Spleen (tissue), 11 donors: ENCODE data around the gene LGALS3. TPM values are rescaled to one million over a fixed set of nuclear protein-coding genes. Genes with fewer than 3 reads are reported as not detected.
A peak's percentile ranks its signal among the peaks of the same experiment; 100 is the strongest.

Experiments used
- DNase-seq: peaks from one replicate; pipeline ENCODE4 v3.0.0-alpha.2; 2020
- H3K27ac ChIP-seq, 8 donors: fragments of 200-600 bp; sonication (generic) in 7 of 8; 1 replicate in 4 of 8; 2 replicates in 4 of 8; pipeline versions ENCODE4 v1.5.0 to v1.8.0; 2016 to 2021; ENCODE audit warnings: inconsistent platforms in 4 of 8, mild to moderate bottlenecking in 4 of 8, moderate library complexity in 1 of 8
- H3K27me3 ChIP-seq, 7 donors: fragments of 200-600 bp; sonication (generic) in 6 of 7; replicated peaks in 1 of 7; 1 replicate in 4 of 7; 2 replicates in 3 of 7; pipeline versions ENCODE4 v1.5.0 to v1.8.0; 2016 to 2021; ENCODE audit warnings: inconsistent platforms in 3 of 7, mild to moderate bottlenecking in 1 of 7
- H3K36me3 ChIP-seq, 6 donors: fragments of 200-600 bp; sonication (generic) in 5 of 6; 1 replicate in 4 of 6; 2 replicates in 2 of 6; pipeline versions ENCODE4 v1.5.0 to v1.8.0; 2016 to 2021; ENCODE audit warnings: inconsistent platforms in 2 of 6
- H3K4me1 ChIP-seq, 6 donors: fragments of 200-600 bp; sonication (generic) in 5 of 6; 1 replicate in 3 of 6; 2 replicates in 3 of 6; pipeline versions ENCODE4 v1.5.0 to v1.8.0; 2016 to 2021; ENCODE audit warnings: inconsistent platforms in 3 of 6
- H3K4me3 ChIP-seq, 8 donors: fragments of 200-600 bp; sonication (generic) in 7 of 8; 1 replicate in 4 of 8; 2 replicates in 4 of 8; pipeline versions ENCODE4 v1.5.0 to v1.8.0; 2016 to 2021; ENCODE audit warnings: inconsistent platforms in 4 of 8, mild to moderate bottlenecking in 4 of 8, moderate library complexity in 2 of 8
- H3K9me3 ChIP-seq, 8 donors: fragments of 200-600 bp; sonication (generic) in 7 of 8; 1 replicate in 4 of 8; 2 replicates in 4 of 8; pipeline versions ENCODE4 v1.5.0 to v1.8.0; 2016 to 2021; ENCODE audit warnings: inconsistent platforms in 4 of 8
- CTCF ChIP-seq, 11 experiments: fragments of 200-600 bp in 7 of 11; fragments of 450-650 bp in 4 of 11; sonication (generic) in 4 of 11; IDR thresholded peaks in 8 of 11; conservative IDR thresholded peaks in 3 of 11; 1 replicate in 7 of 11; 2 replicates in 4 of 11; pipeline versions ENCODE4 v1.4.0 to v1.8.0; 2016 to 2021; ENCODE audit warnings: antibody characterized with exemption in 11 of 11, inconsistent platforms in 4 of 11, mild to moderate bottlenecking in 1 of 11
- POLR2A ChIP-seq, 3 donors: fragments of 450-650 bp; IDR thresholded peaks; one replicate each; pipeline ENCODE4 v1.5.1; 2017; ENCODE audit warnings: antibody characterized with exemption in 3 of 3, mild to moderate bottlenecking in 1 of 3
- POLR2AphosphoS5 ChIP-seq, 3 donors: sonication (generic); formaldehyde crosslinking; IDR thresholded peaks; one replicate each; pipeline ENCODE4 v1.5.1; 2017; ENCODE audit warnings: antibody characterized with exemption in 3 of 3
- WGBS, 5 donors: extraction: QIAGEN DNeasy Blood & Tissue Kit in 3 of 5; methylation state at CpG; one replicate each; pipeline versions ENCODE4 v1.1.5 to v1.1.7; 2013 to 2018; 5-methylcytosine and 5-hydroxymethylcytosine counted together
- intact Hi-C: fragments of 100-400 bp; cut with DNase I; formaldehyde crosslinking; loops from one replicate; pipeline ENCODE4 v1.15.0; 2023; ENCODE audit warnings: low total_unique reads
- polyA plus RNA-seq, 3 donors: library from polyadenylated mRNA; stranded (reverse); fragments of 200-250 nt; gene quantifications; one replicate each; pipeline ENCODE4 v1.2.1, GENCODE V29; 2013
- total RNA-seq, 7 donors: library from RNA; depleted of rRNA in 3 of 7; stranded (reverse); fragments of >200 nt in 3 of 7; fragmentation: NEBNext Ultra II Directional in 4 of 7; extraction: Animal tissue kit (Norgen Biotek cat#: 25700) in 4 of 7; gene quantifications; one replicate each; pipeline versions ENCODE4 v1.1.0 to v1.2.1, GENCODE V29; 2016 to 2021
- donor health status: healthy with polysubstance abuse.
- donor health status: DM: no; HTN: no; CAD: no; lungs with moderate emphysema.
- donor health status: DM: no; HTN: no; CAD: no.
- donor health status: Bipolar disorder and iron deficiency.
- donor health status: healthy.
- donor health status: DM: no; HTN: no; CAD: no.
- donor health status: DM: yes; HTN: yes; CAD: no.

The LGALS3 gene
- total and polyA plus RNA-seq, 10 donors = 37.4 to 201 (median 60.8) TPM

- Histone ChIP-seq H3K27ac (peak overlapping the region in 3 of 8 donors; percentile 40 to 60 (median 42)), H3K4me1 (peaks cover 12 to 93% (median 54%) of the 10 kb centered on the region in 6 donors), H3K27me3 (peaks cover 0 to 16% (median 0%) of the 10 kb centered on the region in 7 donors), H3K36me3 (no peaks in the 10 kb centered on the region), H3K4me3 (no peak overlapping the region), H3K9me3 (no peaks in the 10 kb centered on the region)
- intact Hi-C loops = no loop called here
- TF ChIP-seq POLR2AphosphoS5 (IDR thresholded peaks at IDR 0.05) = no peak
- no peak for TF ChIP-seq CTCF (IDR thresholded peaks at IDR 0.05 in 8 of 11, conservative IDR thresholded peaks at IDR 0.05 in 3 of 11)
- no peak for TF ChIP-seq POLR2A (IDR thresholded peaks at IDR 0.05)
- DNase-seq = no peak
- WGBS, 5 donors = 45 to 68% (median 62%) methylated on average over 3 of the region's 3 CpGs
These were observed 3.6 kb upstream of the LGALS3 start for GRCh38 chr14:55125403-55125802.

DNA sequence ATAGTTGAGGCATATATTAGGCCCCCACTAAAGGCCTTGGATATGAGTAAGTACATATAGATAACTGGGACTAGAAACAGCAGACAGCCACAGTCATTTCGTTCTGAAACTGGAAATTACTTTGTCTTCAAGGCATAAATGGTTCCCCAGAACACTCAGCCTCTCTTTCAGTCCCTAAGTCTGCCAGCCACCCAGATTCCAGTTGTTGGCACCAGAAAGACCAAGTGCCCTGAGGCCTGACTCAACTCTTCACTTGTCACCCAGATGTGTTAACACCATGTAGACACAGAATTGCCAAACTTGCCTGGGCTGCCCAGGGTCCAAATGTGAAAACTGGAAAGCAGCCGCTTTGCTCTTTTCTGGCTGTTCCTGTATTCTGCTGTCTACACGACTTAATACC, 3.0 kb upstream of the LGALS3 start:
- no peak for DNase-seq
- intact Hi-C loops = no loop called here
- H3K27me3 ChIP-seq = peaks cover 0 to 16% (median 0%) of the 10 kb centered on the region in 7 donors
- TF ChIP-seq POLR2A (IDR thresholded peaks at IDR 0.05) = no peak
- no peak for TF ChIP-seq CTCF (IDR thresholded peaks at IDR 0.05 in 8 of 11, conservative IDR thresholded peaks at IDR 0.05 in 3 of 11)
- no peak for TF ChIP-seq POLR2AphosphoS5 (IDR thresholded peaks at IDR 0.05)
- no peaks in the 10 kb centered on the region for H3K9me3 ChIP-seq
- WGBS, 5 donors = 63 to 83% (median 75%) methylated on average over 3 of the region's 3 CpGs
- H3K4me1 ChIP-seq = peaks cover 12 to 93% (median 56%) of the 10 kb centered on the region in 6 donors
- H3K27ac ChIP-seq = peak overlapping the region in 3 of 8 donors; percentile 40 to 60 (median 42)
- H3K4me3 ChIP-seq = no peak overlapping the region
- no peaks in the 10 kb centered on the region for H3K36me3 ChIP-seq

DNA sequence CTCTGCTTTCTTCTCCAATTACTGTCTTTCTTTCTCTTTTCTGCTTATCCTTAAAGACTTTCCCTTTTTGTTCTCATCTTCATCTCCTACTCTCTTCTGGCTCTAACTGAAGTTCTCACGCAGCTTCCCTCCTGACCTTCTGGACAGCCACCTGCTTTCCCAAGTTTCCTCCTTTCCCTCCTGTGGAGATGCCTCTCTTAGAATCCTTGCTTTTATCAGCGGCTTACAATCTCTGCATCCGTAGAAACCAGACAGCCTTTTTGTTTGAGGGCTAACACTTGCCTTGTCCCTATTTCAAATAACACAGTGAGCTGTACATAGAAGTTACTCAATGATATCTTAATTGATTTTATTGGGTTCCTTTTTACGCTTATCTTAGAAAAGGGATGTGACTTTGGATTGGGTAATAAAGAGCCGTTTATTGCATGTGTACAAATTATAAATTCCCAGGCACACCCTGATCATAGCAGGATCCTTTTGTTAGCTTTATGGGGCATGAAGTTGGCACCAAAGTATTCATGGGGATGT, 2.1 kb upstream of the LGALS3 start:
- H3K4me1 ChIP-seq = peaks cover 17 to 93% (median 59%) of the 10 kb centered on the region in 6 donors
- WGBS, 5 donors = 65 to 88% (median 77%) methylated on average over 5 of the region's 5 CpGs
- intact Hi-C loops = no loop called here
- no peak overlapping the region for H3K27ac ChIP-seq
- TF ChIP-seq CTCF (IDR thresholded peaks at IDR 0.05 in 8 of 11, conservative IDR thresholded peaks at IDR 0.05 in 3 of 11) (no peak), POLR2AphosphoS5 (IDR thresholded peaks at IDR 0.05) (no peak), POLR2A (IDR thresholded peaks at IDR 0.05) (no peak)
- no peak for DNase-seq
- H3K27me3 ChIP-seq = peaks cover 0 to 16% (median 0%) of the 10 kb centered on the region in 7 donors
- H3K4me3 ChIP-seq = no peak overlapping the region
- no peaks in the 10 kb centered on the region for H3K36me3 ChIP-seq
- no peaks in the 10 kb centered on the region for H3K9me3 ChIP-seq

GRCh38 chr14:55127460-55127951, 1.5 kb upstream of the LGALS3 start:
- intact Hi-C loops = no loop called here
- 70 to 91% (median 81%) methylated on average over 2 of the region's 2 CpGs for WGBS, 5 donors
- no peak overlapping the region for H3K27ac ChIP-seq
- H3K4me1 ChIP-seq = peaks cover 19 to 93% (median 55%) of the 10 kb centered on the region in 6 donors
- H3K9me3 ChIP-seq = no peaks in the 10 kb centered on the region
- no peaks in the 10 kb centered on the region for H3K36me3 ChIP-seq
- no peak for TF ChIP-seq POLR2AphosphoS5 (IDR thresholded peaks at IDR 0.05)
- TF ChIP-seq POLR2A (IDR thresholded peaks at IDR 0.05) = no peak
- TF ChIP-seq CTCF (IDR thresholded peaks at IDR 0.05 in 8 of 11, conservative IDR thresholded peaks at IDR 0.05 in 3 of 11) = no peak
- H3K4me3 ChIP-seq = no peak overlapping the region
- peaks cover 0 to 16% (median 0%) of the 10 kb centered on the region in 7 donors for H3K27me3 ChIP-seq
- DNase-seq = no peak
